ENCODE measurements around the gene PKP4.

DNA sequence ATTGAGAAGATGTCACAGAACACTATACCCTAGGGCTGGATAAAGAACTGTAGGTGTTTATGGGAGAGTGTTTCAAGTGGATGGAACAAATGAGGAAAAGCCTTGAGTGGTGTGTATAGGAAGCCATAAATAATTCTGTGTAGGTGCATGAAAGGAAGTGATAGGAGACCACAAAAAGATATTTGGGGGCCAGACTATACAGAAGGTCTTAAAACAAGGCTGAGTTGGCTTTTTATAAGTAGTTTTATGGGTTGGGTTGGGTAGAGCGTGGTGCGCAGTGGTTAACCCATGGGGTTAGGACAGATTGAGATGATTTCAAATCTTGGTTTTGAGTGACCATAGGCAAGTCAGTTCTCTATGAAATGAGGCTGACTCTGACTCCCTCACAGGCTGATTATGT is 110.5 kb downstream of the PKP4 start:
- TF ChIP-seq, protein P1, sequence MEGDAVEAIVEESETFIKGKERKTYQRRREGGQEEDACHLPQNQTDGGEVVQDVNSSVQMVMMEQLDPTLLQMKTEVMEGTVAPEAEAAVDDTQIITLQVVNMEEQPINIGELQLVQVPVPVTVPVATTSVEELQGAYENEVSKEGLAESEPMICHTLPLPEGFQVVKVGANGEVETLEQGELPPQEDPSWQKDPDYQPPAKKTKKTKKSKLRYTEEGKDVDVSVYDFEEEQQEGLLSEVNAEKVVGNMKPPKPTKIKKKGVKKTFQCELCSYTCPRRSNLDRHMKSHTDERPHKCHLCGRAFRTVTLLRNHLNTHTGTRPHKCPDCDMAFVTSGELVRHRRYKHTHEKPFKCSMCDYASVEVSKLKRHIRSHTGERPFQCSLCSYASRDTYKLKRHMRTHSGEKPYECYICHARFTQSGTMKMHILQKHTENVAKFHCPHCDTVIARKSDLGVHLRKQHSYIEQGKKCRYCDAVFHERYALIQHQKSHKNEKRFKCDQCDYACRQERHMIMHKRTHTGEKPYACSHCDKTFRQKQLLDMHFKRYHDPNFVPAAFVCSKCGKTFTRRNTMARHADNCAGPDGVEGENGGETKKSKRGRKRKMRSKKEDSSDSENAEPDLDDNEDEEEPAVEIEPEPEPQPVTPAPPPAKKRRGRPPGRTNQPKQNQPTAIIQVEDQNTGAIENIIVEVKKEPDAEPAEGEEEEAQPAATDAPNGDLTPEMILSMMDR (IDR thresholded peaks at IDR 0.05; ENCODE audit: borderline replicate concordance, extremely low read depth, low read length, poor library complexity, severe bottlenecking), result no peak
- no peak for TF ChIP-seq EZH2 (IDR thresholded peaks at IDR 0.05; ENCODE audit: borderline replicate concordance, low read depth, low read length, severe bottlenecking)
